Effector memory CD4-positive, alpha-beta T cell (primary cell): ENCODE data around the gene SMYD3.

ENCODE experiments used
- DNase-seq, 3 donors: peaks; one replicate each; pipeline ENCODE4 v3.0.0-alpha.2; 2020
- H3K27ac ChIP-seq: 2 replicates; pipeline ENCODE4 v1.7.0; 2013; ENCODE audit warnings: mild to moderate bottlenecking, low read length, moderate library complexity; ENCODE audit not compliant: insufficient read depth, poor library complexity, severe bottlenecking
- H3K27me3 ChIP-seq: replicated peaks from 2 replicates; pipeline ENCODE4 v1.7.0; 2013; ENCODE audit warnings: mild to moderate bottlenecking, low read length; ENCODE audit not compliant: insufficient read depth, control insufficient read depth, poor library complexity, severe bottlenecking
- H3K36me3 ChIP-seq: 2 replicates; pipeline ENCODE4 v1.7.0; 2013; ENCODE audit warnings: mild to moderate bottlenecking, low read length, moderate library complexity; ENCODE audit not compliant: control insufficient read depth, insufficient read depth
- H3K4me1 ChIP-seq: 2 replicates; pipeline ENCODE4 v1.7.0; 2013; ENCODE audit warnings: low read length, mild to moderate bottlenecking; ENCODE audit not compliant: control insufficient read depth, insufficient read depth, poor library complexity, severe bottlenecking
- H3K4me3 ChIP-seq: 2 replicates; pipeline ENCODE4 v1.7.0; 2013; ENCODE audit warnings: low read length, low read depth, mild to moderate bottlenecking; ENCODE audit not compliant: insufficient read depth, poor library complexity, severe bottlenecking
- H3K9me3 ChIP-seq: 2 replicates; pipeline ENCODE4 v1.7.0; 2013; ENCODE audit warnings: mild to moderate bottlenecking, low read length, moderate library complexity; ENCODE audit not compliant: control insufficient read depth

The SMYD3 gene

GRCh38 chr1:246141306-246141705 lies 365.8 kb downstream of the SMYD3 start:
- no peak for DNase-seq
- no peaks in the 10 kb centered on the region for H3K27me3 ChIP-seq
- H3K27ac ChIP-seq: no peak overlapping the region
- no peaks in the 10 kb centered on the region for H3K9me3 ChIP-seq
- no peaks in the 10 kb centered on the region for H3K4me1 ChIP-seq
- H3K4me3 ChIP-seq: no peak overlapping the region
- no peaks in the 10 kb centered on the region for H3K36me3 ChIP-seq

GRCh38 chr1:246139745-246140182 lies 367.3 kb downstream of the SMYD3 start:
- no peaks in the 10 kb centered on the region for H3K36me3 ChIP-seq
- no peaks in the 10 kb centered on the region for H3K27me3 ChIP-seq
- H3K27ac ChIP-seq: no peak overlapping the region
- DNase-seq: no peak
- H3K9me3 ChIP-seq: no peaks in the 10 kb centered on the region
- H3K4me1 ChIP-seq: no peaks in the 10 kb centered on the region
- no peak overlapping the region for H3K4me3 ChIP-seq

- Histone ChIP-seq H3K4me3 (no peak overlapping the region), H3K4me1 (no peaks in the 10 kb centered on the region), H3K27me3 (no peaks in the 10 kb centered on the region), H3K9me3 (no peaks in the 10 kb centered on the region), H3K27ac (no peak overlapping the region), H3K36me3 (no peaks in the 10 kb centered on the region)
- no peak for DNase-seq
Observed at GRCh38 chr1:246138781-246139180, 368.3 kb downstream of the SMYD3 start.

GRCh38 chr1:246136477-246136876 lies 370.6 kb downstream of the SMYD3 start:
- no peaks in the 10 kb centered on the region for H3K36me3 ChIP-seq
- DNase-seq: no peak
- no peaks in the 10 kb centered on the region for H3K4me1 ChIP-seq
- H3K27ac ChIP-seq: no peak overlapping the region
- H3K27me3 ChIP-seq: no peaks in the 10 kb centered on the region
- H3K9me3 ChIP-seq: no peaks in the 10 kb centered on the region
- no peak overlapping the region for H3K4me3 ChIP-seq

DNA sequence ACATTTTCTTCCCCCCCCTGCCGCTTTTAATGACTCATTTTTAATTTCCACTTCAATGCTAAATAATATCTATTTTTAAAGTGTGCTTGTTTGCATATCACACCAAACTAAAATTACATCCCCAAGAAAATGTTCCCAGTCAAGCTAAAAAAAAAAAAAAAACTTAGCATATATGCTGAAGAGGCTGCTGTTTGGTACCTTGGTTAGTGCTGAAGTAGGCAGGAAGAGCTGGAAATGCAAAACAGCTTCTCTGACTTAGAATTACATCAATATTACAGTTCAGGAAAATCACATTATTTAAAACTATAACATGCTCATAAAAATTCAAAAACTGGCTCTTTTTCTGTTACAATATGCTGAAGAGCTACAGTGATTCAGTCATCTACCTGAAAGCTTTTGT lies 372.3 kb downstream of the SMYD3 start:
- Histone ChIP-seq H3K27me3 (no peaks in the 10 kb centered on the region), H3K27ac (no peak overlapping the region), H3K9me3 (no peaks in the 10 kb centered on the region), H3K36me3 (no peaks in the 10 kb centered on the region), H3K4me3 (no peak overlapping the region), H3K4me1 (no peaks in the 10 kb centered on the region)
- no peak for DNase-seq

DNA sequence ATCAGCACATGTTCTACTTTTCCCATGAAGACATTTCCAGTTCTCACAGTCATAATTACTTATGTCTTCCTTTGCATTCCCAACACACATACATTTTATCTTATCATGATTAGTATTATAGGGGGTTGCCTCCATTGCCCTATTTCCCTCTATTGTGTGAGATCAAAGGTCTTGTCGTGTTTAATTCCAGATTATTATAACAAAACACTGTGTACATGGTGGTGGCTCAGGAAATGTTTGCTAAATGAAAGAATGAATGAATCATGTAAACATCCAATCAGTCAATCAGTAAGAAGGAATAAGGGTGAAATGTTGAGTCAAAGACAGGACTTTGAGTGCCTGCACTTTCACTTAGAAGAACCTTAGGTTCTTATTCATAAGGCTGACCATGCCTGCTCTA lies 376.0 kb downstream of the SMYD3 start:
- Histone ChIP-seq H3K36me3 (no peaks in the 10 kb centered on the region), H3K4me3 (no peak overlapping the region), H3K4me1 (no peaks in the 10 kb centered on the region), H3K27me3 (no peaks in the 10 kb centered on the region), H3K27ac (no peak overlapping the region), H3K9me3 (no peaks in the 10 kb centered on the region)
- DNase-seq: no peak

DNA sequence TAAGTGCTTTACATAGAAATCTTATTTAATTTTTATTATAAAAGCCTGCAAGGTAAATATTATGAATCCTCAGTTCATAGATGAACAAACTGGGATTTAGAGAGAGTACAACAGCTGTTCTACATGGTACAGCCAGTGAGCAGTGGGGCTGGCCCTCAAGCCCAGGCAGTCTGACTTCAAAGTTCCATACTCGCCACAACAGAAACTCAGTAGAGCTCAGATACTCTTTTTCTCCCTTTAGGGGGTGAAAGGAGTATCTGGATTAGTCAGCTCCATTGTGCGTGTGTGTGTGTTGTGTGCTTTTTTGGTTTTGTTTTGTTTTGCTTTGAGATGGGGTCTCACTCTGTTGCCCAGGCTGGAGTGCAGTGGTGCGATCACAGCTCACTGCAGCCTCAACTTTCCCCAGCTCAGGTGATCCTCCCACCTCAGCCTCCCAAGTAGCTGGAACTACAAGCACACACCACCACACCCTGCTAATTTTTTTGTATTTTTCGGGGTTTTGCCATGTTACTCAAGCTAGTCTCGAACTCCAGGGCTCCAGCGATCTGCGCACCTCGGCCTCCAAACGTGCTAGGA lies 378.5 kb downstream of the SMYD3 start:
- Histone ChIP-seq H3K27me3 (no peaks in the 10 kb centered on the region), H3K27ac (no peak overlapping the region), H3K36me3 (no peaks in the 10 kb centered on the region), H3K4me1 (no peaks in the 10 kb centered on the region), H3K9me3 (no peaks in the 10 kb centered on the region), H3K4me3 (no peak overlapping the region)
- no peak for DNase-seq

DNA sequence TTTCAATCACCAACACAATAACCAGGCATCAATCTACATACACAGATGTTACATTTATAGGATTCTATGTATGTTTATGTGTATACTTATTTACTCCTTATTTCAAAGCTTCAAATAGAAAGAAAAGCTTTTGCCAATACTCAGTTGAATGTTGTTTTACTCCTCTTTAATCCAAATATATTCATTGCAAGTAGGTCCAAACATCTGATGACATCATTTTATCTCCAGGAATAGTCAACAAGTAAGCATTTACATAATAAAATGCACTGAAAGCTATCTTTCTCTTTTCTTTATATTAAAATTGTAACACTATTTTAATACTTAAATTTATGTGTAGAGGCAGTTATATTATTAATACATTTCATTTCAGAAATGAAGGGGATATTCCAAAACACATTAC lies 380.5 kb downstream of the SMYD3 start:
- H3K9me3 ChIP-seq: no peaks in the 10 kb centered on the region
- H3K4me3 ChIP-seq: no peak overlapping the region
- no peaks in the 10 kb centered on the region for H3K27me3 ChIP-seq
- no peak for DNase-seq
- no peaks in the 10 kb centered on the region for H3K4me1 ChIP-seq
- no peak overlapping the region for H3K27ac ChIP-seq
- H3K36me3 ChIP-seq: no peaks in the 10 kb centered on the region

- Histone ChIP-seq H3K4me3 (no peak overlapping the region), H3K9me3 (no peaks in the 10 kb centered on the region), H3K27ac (no peak overlapping the region), H3K36me3 (no peaks in the 10 kb centered on the region), H3K27me3 (no peaks in the 10 kb centered on the region), H3K4me1 (no peaks in the 10 kb centered on the region)
- DNase-seq: no peak
Observed at GRCh38 chr1:246122071-246122470, 385.0 kb downstream of the SMYD3 start.

DNA sequence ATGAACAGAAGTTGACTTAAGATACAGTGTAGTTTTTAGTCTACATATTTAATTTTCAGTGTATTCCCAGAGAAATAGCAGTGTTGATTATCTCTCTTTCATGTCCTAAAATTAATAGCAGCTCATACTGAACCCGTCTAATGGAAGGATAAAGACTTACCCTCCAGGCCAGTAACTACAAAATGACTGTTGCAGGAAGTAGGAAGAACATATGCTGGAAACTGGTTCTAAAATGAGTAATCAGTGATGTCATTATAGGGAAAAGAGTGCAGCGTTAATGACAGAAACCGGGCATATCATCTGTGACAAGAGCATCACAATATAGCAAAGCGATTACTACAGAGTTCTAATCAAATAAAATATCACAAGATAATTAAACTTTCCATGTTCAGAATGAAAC lies 385.5 kb downstream of the SMYD3 start:
- DNase-seq: no peak
- H3K27ac ChIP-seq: no peak overlapping the region
- no peaks in the 10 kb centered on the region for H3K27me3 ChIP-seq

More for the DNA sequence above, 385.5 kb downstream of the SMYD3 start:
- no peak overlapping the region for H3K4me3 ChIP-seq
- H3K36me3 ChIP-seq: no peaks in the 10 kb centered on the region
- no peaks in the 10 kb centered on the region for H3K4me1 ChIP-seq
- H3K9me3 ChIP-seq: no peaks in the 10 kb centered on the region
